Vagina (tissue), 2 donors: ENCODE data around the gene NAV2. TPM values are rescaled to one million over a fixed set of nuclear protein-coding genes. Genes with fewer than 3 reads are reported as not detected.

Experiments
- DNase-seq, 2 donors: peaks; one replicate each; pipeline ENCODE4 v3.0.0-alpha.2; 2017; ENCODE audit errors: extremely low spot score in 2 of 2
- H3K27ac ChIP-seq: fragments of 200-600 bp; sonication (generic); one replicate; pipeline ENCODE4 v1.5.1; 2019
- H3K27me3 ChIP-seq: fragments of 200-600 bp; sonication (generic); one replicate; pipeline ENCODE4 v1.5.1; 2019
- H3K36me3 ChIP-seq, 2 donors: fragments of 200-600 bp; sonication (generic); one replicate each; pipeline ENCODE4 v1.5.1; 2017 to 2019
- H3K4me1 ChIP-seq: fragments of 200-600 bp; sonication (generic); one replicate; pipeline ENCODE4 v1.5.1; 2019
- H3K4me3 ChIP-seq, 2 donors: fragments of 200-600 bp; sonication (generic); 1 replicate in 1 of 2; 2 replicates in 1 of 2; pipeline ENCODE4 v1.5.1; 2016 to 2019
- H3K9me3 ChIP-seq: fragments of 200-600 bp; sonication (generic); one replicate; pipeline ENCODE4 v1.5.1; 2019
- POLR2A ChIP-seq, 2 donors: fragments of 450-650 bp; IDR thresholded peaks; one replicate each; pipeline ENCODE4 v1.6.1; 2017; ENCODE audit warnings: antibody characterized with exemption in 2 of 2, mild to moderate bottlenecking in 2 of 2, moderate library complexity in 2 of 2
- POLR2AphosphoS5 ChIP-seq, 2 donors: sonication (generic); formaldehyde crosslinking; IDR thresholded peaks; one replicate each; pipeline ENCODE4 v1.9.0; 2017; ENCODE audit warnings: antibody characterized with exemption in 2 of 2, mild to moderate bottlenecking in 2 of 2, low read depth in 1 of 2; ENCODE audit not compliant: insufficient read depth in 1 of 2
- intact Hi-C: fragments of 100-400 bp; cut with DNase I; formaldehyde crosslinking; loops from one replicate; pipeline ENCODE4 v1.15.1; 2023
- total RNA-seq: library from RNA; depleted of rRNA; stranded (reverse); fragments of >200 nt; gene quantifications from one replicate; pipeline ENCODE4 v1.2.3, GENCODE V29; 2016
- TF ChIP-seq, protein P1 (sequence below), 3 experiments: fragments of 450-650 bp in 2 of 3; fragments of 200-600 bp in 1 of 3; sonication (generic) in 1 of 3; IDR thresholded peaks; one replicate each; pipeline ENCODE4 v1.5.1; 2017 to 2019; ENCODE audit warnings: antibody characterized with exemption in 3 of 3, mild to moderate bottlenecking in 2 of 3, moderate library complexity in 2 of 3

The NAV2 gene
- total RNA-seq, 1 donor from 2014 or later, result 25.3 TPM

DNA sequence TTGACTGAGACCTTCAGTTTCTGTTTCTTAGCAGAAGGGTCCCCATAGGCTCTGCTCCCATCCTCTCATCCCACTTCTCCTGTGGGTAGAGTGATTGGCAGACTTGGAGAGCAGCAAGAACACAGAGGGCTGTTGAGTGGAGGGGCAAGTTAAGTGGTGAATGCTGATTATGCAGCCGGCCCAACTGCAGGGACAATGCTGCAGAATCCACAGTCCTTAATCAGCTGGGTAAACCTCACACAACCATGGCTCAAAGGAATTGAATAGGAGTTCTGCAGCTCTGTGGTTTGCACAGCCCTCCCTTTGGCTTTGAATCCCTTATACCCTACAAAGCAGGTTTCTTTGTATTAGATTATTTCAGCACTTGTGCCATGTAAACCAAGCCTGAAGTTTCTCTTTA, 161.1 kb downstream of the NAV2 start:
- TF ChIP-seq POLR2AphosphoS5 (IDR thresholded peaks at IDR 0.05; ENCODE audit: insufficient read depth in 1 of 2, low read depth in 1 of 2), result no peak
- TF ChIP-seq, protein P1, sequence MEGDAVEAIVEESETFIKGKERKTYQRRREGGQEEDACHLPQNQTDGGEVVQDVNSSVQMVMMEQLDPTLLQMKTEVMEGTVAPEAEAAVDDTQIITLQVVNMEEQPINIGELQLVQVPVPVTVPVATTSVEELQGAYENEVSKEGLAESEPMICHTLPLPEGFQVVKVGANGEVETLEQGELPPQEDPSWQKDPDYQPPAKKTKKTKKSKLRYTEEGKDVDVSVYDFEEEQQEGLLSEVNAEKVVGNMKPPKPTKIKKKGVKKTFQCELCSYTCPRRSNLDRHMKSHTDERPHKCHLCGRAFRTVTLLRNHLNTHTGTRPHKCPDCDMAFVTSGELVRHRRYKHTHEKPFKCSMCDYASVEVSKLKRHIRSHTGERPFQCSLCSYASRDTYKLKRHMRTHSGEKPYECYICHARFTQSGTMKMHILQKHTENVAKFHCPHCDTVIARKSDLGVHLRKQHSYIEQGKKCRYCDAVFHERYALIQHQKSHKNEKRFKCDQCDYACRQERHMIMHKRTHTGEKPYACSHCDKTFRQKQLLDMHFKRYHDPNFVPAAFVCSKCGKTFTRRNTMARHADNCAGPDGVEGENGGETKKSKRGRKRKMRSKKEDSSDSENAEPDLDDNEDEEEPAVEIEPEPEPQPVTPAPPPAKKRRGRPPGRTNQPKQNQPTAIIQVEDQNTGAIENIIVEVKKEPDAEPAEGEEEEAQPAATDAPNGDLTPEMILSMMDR (IDR thresholded peaks at IDR 0.05), result no peak
- no peaks in the 10 kb centered on the region for H3K9me3 ChIP-seq
- peaks cover 6% of the 10 kb centered on the region for H3K4me1 ChIP-seq
- intact Hi-C loops, result no loop called here
- no peaks in the 10 kb centered on the region for H3K27me3 ChIP-seq
- no peaks in the 10 kb centered on the region for H3K36me3 ChIP-seq
- H3K27ac ChIP-seq, result no peak overlapping the region
- no peak overlapping the region for H3K4me3 ChIP-seq
- DNase-seq, result peak in 1 of 2 donors; percentile 54

DNA sequence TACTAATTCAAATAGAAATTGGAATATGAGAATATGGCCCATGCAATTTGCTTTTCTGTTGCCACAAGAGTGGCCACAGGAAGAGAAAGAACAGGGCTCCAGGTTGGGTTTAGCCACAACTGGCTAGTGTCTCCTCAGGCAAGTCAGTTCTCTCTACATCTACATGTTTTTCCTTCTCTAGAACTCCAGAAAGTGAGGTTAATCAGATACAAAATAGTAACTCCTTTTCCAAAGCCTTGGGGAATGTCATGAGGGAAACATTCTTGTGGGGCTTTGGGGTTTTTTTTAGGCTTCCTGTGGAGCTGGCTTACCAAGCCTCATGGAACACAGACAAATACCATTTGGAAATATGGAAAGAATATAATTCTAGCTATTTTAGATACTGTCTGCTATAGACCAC, 161.6 kb downstream of the NAV2 start:
- intact Hi-C loops, result no loop called here
- Histone ChIP-seq H3K36me3 (no peaks in the 10 kb centered on the region), H3K4me3 (no peak overlapping the region), H3K4me1 (peaks cover 6% of the 10 kb centered on the region), H3K9me3 (no peaks in the 10 kb centered on the region), H3K27me3 (no peaks in the 10 kb centered on the region), H3K27ac (no peak overlapping the region)
- no peak for DNase-seq
- TF ChIP-seq, protein P1 (IDR thresholded peaks at IDR 0.05), result no peak
- TF ChIP-seq POLR2A (IDR thresholded peaks at IDR 0.05), result no peak

DNA sequence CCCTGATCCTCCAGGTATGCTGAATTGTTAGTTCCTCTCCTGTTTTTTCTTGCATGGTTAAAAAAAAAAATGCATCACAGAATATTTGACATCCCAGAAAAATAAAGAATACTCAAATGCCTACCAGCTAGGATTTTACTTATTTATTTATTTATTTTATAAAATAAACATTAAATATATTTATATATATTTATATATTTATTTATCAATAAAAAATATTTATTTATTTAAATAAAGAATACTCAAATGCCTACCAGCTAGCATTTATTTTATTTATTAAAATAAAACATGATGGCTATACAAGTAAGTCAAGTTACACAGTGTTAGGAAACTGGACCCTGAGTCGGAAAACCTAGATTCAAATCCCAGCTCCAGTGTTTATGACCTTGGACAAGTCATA, 164.1 kb downstream of the NAV2 start:
- no peak for DNase-seq
- Histone ChIP-seq H3K27ac (no peak overlapping the region), H3K9me3 (no peaks in the 10 kb centered on the region), H3K27me3 (no peaks in the 10 kb centered on the region), H3K36me3 (no peaks in the 10 kb centered on the region), H3K4me3 (no peak overlapping the region), H3K4me1 (peaks cover 6% of the 10 kb centered on the region)
- intact Hi-C loops, result no loop called here
- TF ChIP-seq POLR2AphosphoS5 (IDR thresholded peaks at IDR 0.05; ENCODE audit: insufficient read depth in 1 of 2, low read depth in 1 of 2) (no peak), POLR2A (IDR thresholded peaks at IDR 0.05) (no peak)
- TF ChIP-seq, protein P1 (IDR thresholded peaks at IDR 0.05), result no peak

- H3K27ac ChIP-seq, result no peak overlapping the region
- intact Hi-C loops, result no loop called here
- TF ChIP-seq POLR2AphosphoS5 (IDR thresholded peaks at IDR 0.05; ENCODE audit: insufficient read depth in 1 of 2, low read depth in 1 of 2) (no peak), POLR2A (IDR thresholded peaks at IDR 0.05) (no peak)
- TF ChIP-seq, protein P1 (IDR thresholded peaks at IDR 0.05), result no peak
- DNase-seq, result no peak
- H3K36me3 ChIP-seq, result no peaks in the 10 kb centered on the region
- H3K4me3 ChIP-seq, result no peak overlapping the region
- H3K4me1 ChIP-seq, result no peaks in the 10 kb centered on the region
- no peaks in the 10 kb centered on the region for H3K9me3 ChIP-seq
- H3K27me3 ChIP-seq, result no peaks in the 10 kb centered on the region
Observed at GRCh38 chr11:19878520-19878919, 165.9 kb downstream of the NAV2 start.

- intact Hi-C loops, result loop anchor here (5.0 kb wide), 1 partner anchor 1193 kb away; no protein-coding TSS in a partner anchor
- H3K27me3 ChIP-seq, result no peaks in the 10 kb centered on the region
- H3K9me3 ChIP-seq, result no peaks in the 10 kb centered on the region
- no peaks in the 10 kb centered on the region for H3K36me3 ChIP-seq
- no peak overlapping the region for H3K27ac ChIP-seq
- DNase-seq, result no peak
- TF ChIP-seq POLR2AphosphoS5 (IDR thresholded peaks at IDR 0.05; ENCODE audit: insufficient read depth in 1 of 2, low read depth in 1 of 2) (no peak), POLR2A (IDR thresholded peaks at IDR 0.05) (no peak)
- TF ChIP-seq, protein P1 (IDR thresholded peaks at IDR 0.05), result no peak
- H3K4me3 ChIP-seq, result no peak overlapping the region
- no peaks in the 10 kb centered on the region for H3K4me1 ChIP-seq
Observed at GRCh38 chr11:19879307-19880087, 166.9 kb downstream of the NAV2 start.
